NK-92 treated with Interleukin-12 subunit alpha and Interleukin-12 subunit beta, amount 100 ng/mL, for 24 hours (cell line): ENCODE measurements around the gene MND1.

ENCODE experiments used
- DNase-seq: peaks from one replicate; lab custom pipeline; 2025; lab: John Stamatoyannopoulos, UW

The MND1 gene, protein sequence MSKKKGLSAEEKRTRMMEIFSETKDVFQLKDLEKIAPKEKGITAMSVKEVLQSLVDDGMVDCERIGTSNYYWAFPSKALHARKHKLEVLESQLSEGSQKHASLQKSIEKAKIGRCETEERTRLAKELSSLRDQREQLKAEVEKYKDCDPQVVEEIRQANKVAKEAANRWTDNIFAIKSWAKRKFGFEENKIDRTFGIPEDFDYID

GRCh38 chr4:153344131-153345011 is at the start of gene MND1:
TSS of gene MND1 (plus strand) at chr4:153344688. CDS start at chr4:153344738, 50 bp downstream.
- DNase-seq = peak; percentile 77

DNA sequence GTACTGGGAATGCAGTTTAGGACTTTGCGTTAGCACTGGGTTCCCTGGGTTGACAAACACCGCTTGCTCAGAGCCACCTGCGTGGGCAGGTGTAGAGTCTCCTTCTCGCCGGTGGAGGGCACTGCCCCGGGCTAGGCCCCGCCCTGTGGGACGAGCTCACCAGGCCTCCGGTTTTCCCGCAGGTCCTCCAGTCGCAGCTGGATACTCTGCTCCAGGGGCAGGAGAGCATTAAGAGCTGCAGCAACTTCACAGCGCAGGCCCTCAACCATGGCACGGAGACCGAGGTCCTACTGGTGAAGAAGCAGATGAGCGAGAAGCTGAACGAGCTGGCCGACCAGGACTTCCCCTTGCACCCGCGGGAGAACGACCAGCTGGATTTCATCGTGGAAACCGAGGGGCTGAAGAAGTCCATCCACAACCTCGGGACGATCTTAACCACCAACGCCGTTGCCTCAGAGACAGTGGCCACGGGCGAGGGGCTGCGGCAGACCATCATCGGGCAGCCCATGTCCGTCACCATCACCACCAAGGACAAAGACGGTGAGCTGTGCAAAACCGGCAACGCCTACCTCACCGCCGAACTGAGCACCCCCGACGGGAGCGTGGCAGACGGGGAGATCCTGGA is 49.2 kb upstream of the MND1 start:
- DNase-seq = no peak

DNA sequence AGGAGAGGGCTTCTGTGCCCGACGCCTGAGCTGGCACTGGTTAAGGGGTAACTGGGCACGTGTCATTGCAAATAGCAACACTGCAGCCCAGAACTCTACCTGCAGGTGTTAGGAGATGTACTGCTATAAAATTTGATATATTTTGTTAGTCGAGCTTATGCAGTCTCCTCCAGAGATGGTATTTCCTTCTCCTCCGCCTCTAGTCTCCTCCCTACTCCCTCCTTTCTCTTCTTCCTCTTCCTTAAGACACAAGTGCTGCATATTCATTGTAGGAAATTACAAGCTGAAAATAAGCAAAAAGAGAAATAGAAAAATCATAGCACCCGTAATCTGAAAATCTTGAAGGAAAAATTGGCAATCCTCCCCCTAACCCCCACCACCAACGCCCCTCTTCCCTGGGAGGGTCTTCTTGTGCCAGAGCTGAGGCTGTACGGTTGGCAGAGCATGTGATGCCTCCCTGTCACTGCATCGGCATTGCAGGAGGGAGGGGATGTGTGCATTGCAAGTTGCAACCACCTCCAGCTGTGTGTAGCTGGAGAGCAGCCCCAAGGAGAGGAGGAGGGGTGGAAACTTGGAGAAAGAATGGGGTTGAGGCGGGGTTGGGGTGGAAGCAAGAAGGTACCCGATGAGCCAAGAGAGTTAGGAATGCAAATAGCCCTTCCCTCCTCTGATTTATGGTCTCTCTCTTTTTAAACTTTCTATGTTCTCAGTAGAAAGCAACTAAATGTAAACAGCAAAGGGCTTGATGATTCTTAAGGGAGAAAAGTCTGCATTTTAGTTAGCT is 48.3 kb upstream of the MND1 start:
- DNase-seq = no peak

DNA sequence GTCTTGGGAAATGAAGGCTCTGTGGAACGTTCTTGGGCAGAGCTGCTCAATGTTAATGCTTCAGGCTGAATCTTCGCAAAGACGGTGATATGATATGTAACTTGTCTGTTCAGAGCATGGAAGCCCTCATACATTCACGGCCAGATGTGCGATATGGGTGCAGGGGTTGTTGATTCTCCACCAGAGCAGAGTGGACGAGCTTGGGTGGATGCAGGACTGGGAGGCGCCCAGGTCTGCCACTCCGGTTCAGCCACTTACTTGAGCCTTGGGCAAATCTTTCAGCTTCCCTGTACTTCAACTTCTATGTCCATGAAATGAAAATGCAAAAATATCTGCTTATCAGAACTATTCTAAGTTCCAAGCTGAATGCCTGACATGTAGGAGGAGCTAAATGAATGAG is 47.4 kb upstream of the MND1 start:
- DNase-seq = no peak

- DNase-seq = no peak
Measured at GRCh38 chr4:153310793-153311192, 33.7 kb upstream of the MND1 start.

DNA sequence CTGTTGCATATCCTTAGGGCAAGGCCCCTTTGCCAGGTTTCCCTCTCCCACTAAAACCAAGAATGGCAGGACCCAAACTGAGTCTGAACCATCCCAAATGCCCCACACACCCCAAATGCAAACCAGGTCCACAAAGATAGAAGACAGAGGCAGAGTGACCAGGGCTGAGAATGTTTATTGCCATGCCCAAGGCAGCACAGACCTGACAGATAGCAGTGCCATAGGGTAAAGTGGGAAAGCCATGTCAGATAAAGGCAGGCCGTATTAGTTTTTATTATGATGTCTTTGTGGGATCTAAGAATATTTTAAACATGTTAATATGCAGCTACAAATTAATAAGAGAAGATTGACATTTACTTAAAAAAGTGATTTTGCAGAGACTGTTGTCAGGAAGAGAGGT is 29.6 kb upstream of the MND1 start:
- DNase-seq = no peak

DNA sequence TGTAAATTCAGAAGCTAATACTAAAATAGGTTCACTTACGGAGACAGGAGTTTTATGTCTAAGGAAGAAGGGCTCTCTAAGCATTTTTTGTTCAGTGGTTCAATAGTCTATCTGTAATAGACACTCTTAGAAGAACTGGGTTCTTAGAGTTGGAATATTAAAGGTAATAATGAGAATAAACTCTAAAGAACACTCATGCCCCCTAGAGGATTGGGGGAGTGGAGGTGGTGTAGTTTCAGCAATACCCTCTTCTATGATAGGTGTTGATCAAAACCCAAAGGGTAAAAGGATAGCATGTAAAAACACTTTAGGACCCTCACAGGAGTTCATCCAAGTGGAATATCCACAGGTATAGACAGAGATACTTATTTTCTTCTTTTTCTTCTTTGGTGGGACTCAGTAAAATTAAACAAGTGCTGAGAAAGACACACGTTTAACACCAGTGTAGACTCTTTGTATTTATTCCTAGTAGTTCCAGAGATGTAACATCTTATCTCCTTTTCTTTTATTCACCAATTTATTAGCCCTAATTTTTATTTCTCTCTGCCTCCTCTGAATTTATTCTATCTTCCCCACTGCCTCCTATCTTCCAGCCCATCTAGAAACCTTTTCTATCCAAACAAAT is 25.7 kb upstream of the MND1 start:
- DNase-seq = no peak

DNA sequence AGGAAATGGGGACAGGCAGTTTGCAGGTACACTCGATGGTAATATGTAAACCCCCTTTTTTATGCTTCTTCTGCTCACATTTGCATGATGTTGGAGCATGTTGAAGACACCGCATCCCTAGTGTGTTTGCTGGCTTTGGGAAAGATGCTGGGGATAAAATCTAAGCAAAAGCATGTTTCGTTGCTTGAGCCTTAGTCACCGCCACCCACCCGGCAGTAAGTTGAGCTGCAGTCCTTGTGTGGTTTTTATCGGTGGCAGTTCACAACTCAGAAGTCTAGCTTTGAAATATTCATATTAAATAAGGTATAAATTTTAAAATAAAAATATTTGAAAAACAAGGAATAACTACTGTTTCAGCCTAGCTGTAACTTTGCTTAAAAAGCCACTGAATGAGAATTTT is 21.7 kb upstream of the MND1 start:
- DNase-seq = no peak

- no peak for DNase-seq
Measured at GRCh38 chr4:153324046-153324445, 20.4 kb upstream of the MND1 start.

GRCh38 chr4:153325558-153325957 is 18.9 kb upstream of the MND1 start:
- no peak for DNase-seq

DNA sequence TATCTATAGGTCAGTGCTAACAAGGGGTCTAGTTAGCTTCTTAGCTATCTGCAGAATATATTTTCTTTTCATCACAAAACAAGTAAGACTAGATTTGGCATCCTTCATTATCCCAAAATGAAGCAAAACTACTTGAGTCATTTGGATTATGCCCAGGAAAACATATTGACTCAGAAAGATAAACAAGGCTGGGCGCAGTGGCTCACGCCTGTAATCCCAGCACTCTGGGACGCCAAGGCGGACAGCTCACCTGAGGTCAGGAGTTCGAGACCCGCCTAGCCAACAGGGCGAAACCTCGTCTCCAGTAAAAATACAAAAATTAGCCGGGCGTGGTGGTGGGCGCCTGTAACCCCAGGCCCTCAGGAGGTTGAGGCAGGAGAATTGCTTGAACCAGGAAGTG is 18.0 kb upstream of the MND1 start:
- no peak for DNase-seq

- no peak for DNase-seq
Measured at GRCh38 chr4:153327247-153327646, 17.2 kb upstream of the MND1 start.

- DNase-seq = no peak
Measured at GRCh38 chr4:153332936-153333335, 11.6 kb upstream of the MND1 start.

DNA sequence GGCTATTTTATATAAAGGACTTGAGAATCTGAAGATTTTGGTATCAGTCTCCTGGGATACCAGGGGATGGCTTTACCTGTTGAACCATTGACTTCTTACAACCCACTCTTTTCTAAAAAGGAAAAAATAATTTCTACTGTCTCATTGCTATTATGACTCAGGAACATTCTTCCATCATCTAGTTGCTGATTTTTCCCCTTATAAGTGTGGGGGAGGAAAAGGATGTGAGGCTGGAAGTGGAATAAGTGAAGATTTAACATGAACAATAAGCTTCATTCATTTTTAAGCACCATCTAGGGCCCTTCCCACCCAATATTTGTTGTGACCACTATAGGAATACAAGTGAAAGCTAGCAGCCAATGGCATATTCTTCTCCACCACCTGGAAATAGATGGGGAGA is 10.6 kb upstream of the MND1 start:
- DNase-seq = no peak

DNA sequence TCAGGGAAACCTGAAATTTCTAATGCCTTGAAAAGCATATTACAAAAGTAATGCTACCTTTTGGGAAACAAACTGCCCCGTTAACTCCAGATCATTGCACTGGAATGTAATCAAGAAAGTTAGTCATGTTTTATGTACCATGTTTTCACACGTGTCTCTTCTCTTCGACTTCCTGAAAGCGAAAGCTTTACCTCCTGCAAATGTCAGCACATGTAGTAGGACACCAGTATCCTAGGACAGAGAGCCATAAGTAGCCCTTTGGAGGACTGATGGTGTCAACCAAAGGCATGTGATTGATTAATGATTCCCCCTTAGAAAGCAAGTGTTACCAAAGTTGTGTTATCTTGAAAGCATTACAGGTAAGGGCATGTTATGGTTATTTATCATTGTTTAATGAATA is 8.8 kb upstream of the MND1 start:
- DNase-seq = no peak

DNA sequence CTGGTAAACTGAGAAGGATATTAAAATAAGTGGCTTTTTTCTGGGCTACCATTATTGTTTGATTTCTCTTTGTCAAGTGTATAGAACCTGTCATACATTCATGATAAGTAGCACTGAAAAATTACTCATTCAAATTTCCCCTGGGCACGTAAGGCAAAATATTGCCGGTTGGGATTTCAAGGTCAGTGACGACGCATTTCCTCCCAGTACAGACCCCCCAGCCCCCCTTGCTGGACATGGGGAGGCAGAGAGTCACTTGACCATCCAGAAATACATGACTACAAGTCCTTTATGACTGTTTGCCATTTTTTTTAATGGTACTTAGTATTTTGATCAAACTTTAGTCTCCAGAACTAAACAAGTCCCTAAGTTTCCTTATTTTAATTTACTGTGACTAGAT is 6.8 kb upstream of the MND1 start:
- no peak for DNase-seq

DNA sequence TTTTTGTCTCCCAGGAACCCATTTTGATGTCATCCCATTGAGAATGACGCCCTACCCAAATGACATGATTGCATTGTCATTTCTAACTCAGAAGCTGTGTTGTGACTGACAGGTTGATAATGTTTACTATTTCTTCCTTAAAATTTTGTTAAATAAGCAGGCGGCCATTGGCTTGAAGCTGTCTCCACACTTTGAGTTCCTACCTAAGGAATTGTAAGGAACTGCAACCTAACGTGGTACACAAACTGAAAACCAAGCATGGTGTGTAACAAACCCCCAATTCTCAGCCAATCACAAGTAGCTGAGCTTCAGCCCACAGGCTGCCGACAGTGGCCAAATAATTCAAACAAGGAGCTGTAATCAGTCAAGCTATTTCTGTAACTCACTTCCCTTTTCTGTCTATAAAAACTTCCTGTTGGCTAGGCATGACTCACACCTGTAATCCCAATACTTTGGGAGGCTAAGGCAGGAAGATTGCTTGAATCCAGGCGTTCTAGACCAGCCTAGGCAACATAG is 2.9 kb upstream of the MND1 start:
- no peak for DNase-seq

DNA sequence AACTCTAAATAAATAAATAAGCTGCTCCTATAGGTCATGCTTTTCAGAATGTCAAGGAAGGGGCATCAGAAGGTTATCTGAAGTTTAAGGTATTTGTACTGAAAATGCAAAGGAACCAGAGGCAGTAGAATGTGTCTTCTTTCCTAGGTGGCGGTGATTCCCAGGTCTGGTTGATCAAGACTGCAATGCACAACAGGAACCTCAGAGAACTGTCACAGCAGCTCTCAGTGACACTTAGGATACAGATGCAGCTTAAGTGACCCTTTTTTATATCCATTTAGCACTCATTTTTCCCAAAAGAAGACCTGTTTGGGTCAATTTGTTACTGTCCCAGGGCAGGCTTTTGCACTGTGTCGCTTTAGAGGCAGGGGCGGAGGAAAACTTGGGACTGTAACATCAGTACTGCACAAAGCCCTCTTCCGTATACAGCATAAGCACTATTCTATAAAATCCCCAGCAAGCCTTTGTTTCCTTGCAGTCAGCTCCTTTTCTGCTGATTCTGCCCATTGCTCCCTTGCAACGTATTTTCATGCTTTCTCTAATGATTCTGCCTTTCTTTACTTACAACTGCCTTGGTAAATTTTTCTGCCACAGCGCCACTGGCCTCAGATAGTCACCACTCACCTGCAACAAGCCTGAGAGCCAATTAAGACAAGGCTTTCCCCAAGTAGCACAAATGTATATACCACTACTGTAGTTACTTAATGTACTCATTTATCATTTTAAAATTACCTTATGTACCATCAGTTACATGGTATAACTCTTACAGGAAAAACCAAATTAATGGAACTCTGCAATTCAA is 1.5 kb upstream of the MND1 start:
- DNase-seq = no peak

DNA sequence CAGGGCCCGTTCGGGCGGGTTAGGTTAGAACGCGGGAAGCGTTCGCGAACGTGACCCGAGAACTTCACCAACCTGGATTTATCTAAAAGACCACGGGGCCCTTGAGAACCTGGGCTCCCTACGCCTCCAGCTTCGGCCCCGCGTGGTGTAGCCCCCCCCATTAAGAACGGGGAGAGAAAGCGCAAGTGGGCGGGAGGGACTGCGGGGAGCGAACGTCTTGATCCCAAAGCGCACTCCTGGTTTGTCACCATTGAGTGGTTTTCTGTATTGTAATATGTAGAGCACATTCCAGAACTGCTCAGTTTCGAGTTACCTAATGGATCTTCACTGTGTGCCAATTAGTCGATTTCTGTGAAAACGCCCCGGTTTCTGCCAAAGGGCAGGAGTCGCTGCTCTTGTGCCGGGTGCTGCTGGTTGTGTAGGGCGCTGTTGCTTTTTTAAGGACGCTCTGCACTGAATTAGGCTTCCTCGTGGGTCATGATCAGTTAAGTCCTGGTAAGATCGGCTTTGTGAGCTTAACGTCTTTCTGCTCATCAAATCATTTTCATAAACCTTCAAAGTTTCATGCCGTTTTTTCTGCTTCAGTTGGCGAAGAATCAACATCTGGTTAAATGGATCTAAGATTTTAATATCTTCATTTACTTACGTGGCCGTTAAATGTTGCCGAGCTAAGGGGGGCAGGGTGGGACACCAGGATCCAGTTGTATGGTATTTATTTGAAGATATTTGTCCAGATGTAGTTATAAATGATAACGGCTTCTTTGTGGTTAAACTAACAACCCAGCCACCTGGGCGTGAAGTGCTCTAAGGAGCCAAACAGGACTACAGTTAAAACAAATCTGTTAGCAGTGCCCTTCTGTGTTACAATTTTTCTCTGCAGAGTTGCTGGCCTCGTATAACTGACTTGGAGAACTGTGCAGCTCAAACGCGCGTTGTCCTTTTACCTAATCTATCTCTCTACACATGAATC is 809 bp downstream of the MND1 start:
- DNase-seq = peak; percentile 43

DNA sequence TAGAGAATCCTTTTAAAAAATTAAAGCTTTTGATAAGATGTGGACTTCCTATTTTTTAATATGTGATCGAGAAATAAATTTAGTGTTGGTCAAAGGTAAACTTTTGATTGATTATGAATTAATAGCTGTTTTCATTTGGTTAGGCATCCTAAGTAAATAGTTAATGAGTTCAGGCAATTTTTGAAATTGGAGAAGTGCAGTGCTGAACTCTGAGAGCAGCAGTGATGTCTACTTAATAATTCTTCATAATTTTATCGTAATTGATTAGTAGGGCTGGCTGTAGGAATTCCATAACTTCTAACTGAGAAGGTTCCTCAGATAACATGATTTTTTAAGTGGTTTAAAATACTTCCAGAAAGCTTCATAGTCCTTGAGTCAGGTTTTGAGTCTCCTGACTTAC is 1.5 kb downstream of the MND1 start:
- no peak for DNase-seq
